ENCODE results near the gene RNF135.

RNF135 gene

DNA sequence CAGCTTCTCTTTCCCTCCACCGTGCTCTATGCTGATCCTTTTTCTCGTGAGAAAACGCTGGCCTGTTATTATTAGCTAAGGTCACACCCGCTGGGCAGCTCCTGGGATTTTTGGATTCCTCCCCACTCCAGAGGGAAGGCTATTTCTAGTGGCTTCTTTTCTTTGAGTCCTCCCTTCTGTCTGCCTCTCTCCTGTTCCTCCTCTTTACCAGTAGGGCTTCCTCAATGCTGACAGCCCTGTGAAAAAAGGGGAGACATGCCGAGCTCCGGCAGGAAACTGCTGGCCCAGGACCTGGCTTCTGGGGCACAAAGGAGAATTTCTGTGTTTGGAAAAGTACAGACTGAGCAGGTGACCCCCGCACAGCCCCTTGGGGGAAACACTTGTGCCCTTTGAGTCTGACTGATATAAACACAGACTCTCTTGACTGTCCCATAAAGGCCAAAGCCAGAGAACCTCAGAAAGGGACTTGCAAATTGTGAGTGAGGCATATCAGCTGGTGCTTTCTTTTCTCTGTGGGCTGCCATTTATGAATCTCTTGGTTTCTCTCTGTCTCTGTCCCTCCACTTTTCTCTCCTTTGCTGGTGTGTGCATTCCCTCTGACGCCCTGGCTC, 14.0 kb upstream of the RNF135 start:
- H3K4me2 ChIP-seq (ENCODE audit: low read length, poor library complexity, severe bottlenecking), result no peak overlapping the region
- H3K14ac ChIP-seq (ENCODE audit: low read length in 2 of 2), result no peak overlapping the region
- no peak overlapping the region for H2BK5ac ChIP-seq (ENCODE audit: low read depth, low read length, poor library complexity, severe bottlenecking)
- peak overlapping the region in 1 of 2 experiments; percentile 34 for H3K18ac ChIP-seq (ENCODE audit: low read depth in 1 of 2, low read length in 2 of 2)
- no peak overlapping the region for H2AK5ac ChIP-seq (ENCODE audit: low read length, severe bottlenecking)
- H3K9me3 ChIP-seq (ENCODE audit: control insufficient read depth, low read length), result no peaks in the 10 kb centered on the region
- H2BK120ac ChIP-seq (ENCODE audit: low read depth, low read length), result no peak overlapping the region
- H3K4ac ChIP-seq (ENCODE audit: low read depth in 1 of 2, low read length in 2 of 2), result no peak overlapping the region
- no peak overlapping the region for H2BK15ac ChIP-seq (ENCODE audit: low read depth, poor library complexity, severe bottlenecking)
- no peak overlapping the region for H3K23ac ChIP-seq (ENCODE audit: low read length in 2 of 2)
- peaks cover 0 to 2% of the 10 kb centered on the region in 2 experiments for H3K36me3 ChIP-seq (ENCODE audit: control insufficient read depth in 1 of 2, insufficient read depth in 2 of 2, low read depth in 1 of 2, low read length in 2 of 2)
- WGBS, result 54% methylated on average over 8 of the region's 8 CpGs
- no peak overlapping the region for H4K91ac ChIP-seq (ENCODE audit: low read length)
- peaks cover 4% of the 10 kb centered on the region for H3K4me1 ChIP-seq (ENCODE audit: control insufficient read depth, insufficient read depth, low read depth, low read length)
- no peaks in the 10 kb centered on the region for H3K79me1 ChIP-seq (replicated peaks; ENCODE audit: low read length, poor library complexity, severe bottlenecking)
- peak overlapping the region; percentile 43 for H2AFZ ChIP-seq (ENCODE audit: low read depth, low read length)
- H3K9ac ChIP-seq (ENCODE audit: low read length), result peak overlapping the region; percentile 25
- H3K27ac ChIP-seq (ENCODE audit: low read length, poor library complexity, severe bottlenecking), result no peak overlapping the region
- no peak overlapping the region for H4K8ac ChIP-seq (ENCODE audit: low read length)
- DNase-seq, result peak; percentile 34
- peaks cover 0 to 5% of the 10 kb centered on the region in 2 experiments for H3K27me3 ChIP-seq (ENCODE audit: control insufficient read depth in 1 of 2, insufficient read depth in 1 of 2, low read length in 2 of 2)
- no peak overlapping the region for H2BK12ac ChIP-seq (ENCODE audit: low read length in 2 of 2)
- no peak overlapping the region for H3K4me3 ChIP-seq (ENCODE audit: insufficient read depth in 1 of 2, low read depth in 1 of 2, low read length in 2 of 2)

DNA sequence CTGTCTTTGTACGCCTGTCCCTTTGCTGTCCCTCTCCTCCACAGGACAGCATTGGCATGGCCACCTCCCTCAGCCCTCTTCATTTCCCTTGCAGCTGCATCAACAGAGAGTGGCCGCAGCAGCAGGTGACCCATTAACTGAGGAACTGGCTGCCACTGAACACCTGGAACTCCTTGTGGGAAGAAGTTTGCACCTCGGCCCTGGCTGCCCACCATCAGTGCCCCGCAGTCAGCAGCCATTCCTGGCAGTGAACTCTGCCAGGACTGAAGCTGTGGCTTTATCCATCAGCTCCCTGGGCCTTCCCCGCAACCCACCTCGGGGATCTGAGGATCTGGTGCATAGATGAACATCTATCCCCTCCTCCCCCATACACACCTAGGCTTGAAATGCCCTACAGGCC, 13.1 kb upstream of the RNF135 start:
- H3K9ac ChIP-seq (ENCODE audit: low read length), result no peak overlapping the region
- no peak overlapping the region for H2AFZ ChIP-seq (ENCODE audit: low read depth, low read length)
- no peak overlapping the region for H3K14ac ChIP-seq (ENCODE audit: low read length in 2 of 2)
- H3K18ac ChIP-seq (ENCODE audit: low read depth in 1 of 2, low read length in 2 of 2), result no peak overlapping the region
- no peaks in the 10 kb centered on the region for H3K79me1 ChIP-seq (replicated peaks; ENCODE audit: low read length, poor library complexity, severe bottlenecking)
- H3K4me1 ChIP-seq (ENCODE audit: control insufficient read depth, insufficient read depth, low read depth, low read length), result peaks cover 4% of the 10 kb centered on the region
- H3K27ac ChIP-seq (ENCODE audit: low read length, poor library complexity, severe bottlenecking), result no peak overlapping the region
- no peaks in the 10 kb centered on the region for H3K9me3 ChIP-seq (ENCODE audit: control insufficient read depth, low read length)
- peaks cover 0 to 5% of the 10 kb centered on the region in 2 experiments for H3K27me3 ChIP-seq (ENCODE audit: control insufficient read depth in 1 of 2, insufficient read depth in 1 of 2, low read length in 2 of 2)
- H3K4ac ChIP-seq (ENCODE audit: low read depth in 1 of 2, low read length in 2 of 2), result no peak overlapping the region
- no peak overlapping the region for H2AK5ac ChIP-seq (ENCODE audit: low read length, severe bottlenecking)
- H2BK5ac ChIP-seq (ENCODE audit: low read depth, low read length, poor library complexity, severe bottlenecking), result no peak overlapping the region
- H3K4me2 ChIP-seq (ENCODE audit: low read length, poor library complexity, severe bottlenecking), result no peak overlapping the region
- H2BK15ac ChIP-seq (ENCODE audit: low read depth, poor library complexity, severe bottlenecking), result no peak overlapping the region
- no peak overlapping the region for H4K91ac ChIP-seq (ENCODE audit: low read length)
- no peak overlapping the region for H2BK120ac ChIP-seq (ENCODE audit: low read depth, low read length)
- H3K4me3 ChIP-seq (ENCODE audit: insufficient read depth in 1 of 2, low read depth in 1 of 2, low read length in 2 of 2), result no peak overlapping the region
- H3K36me3 ChIP-seq (ENCODE audit: control insufficient read depth in 1 of 2, insufficient read depth in 2 of 2, low read depth in 1 of 2, low read length in 2 of 2), result no peaks in the 10 kb centered on the region
- no peak overlapping the region for H4K8ac ChIP-seq (ENCODE audit: low read length)
- WGBS, result 97% methylated on average over 6 of the region's 6 CpGs
- H3K23ac ChIP-seq (ENCODE audit: low read length in 2 of 2), result no peak overlapping the region
- no peak for DNase-seq
- H2BK12ac ChIP-seq (ENCODE audit: low read length in 2 of 2), result no peak overlapping the region

DNA sequence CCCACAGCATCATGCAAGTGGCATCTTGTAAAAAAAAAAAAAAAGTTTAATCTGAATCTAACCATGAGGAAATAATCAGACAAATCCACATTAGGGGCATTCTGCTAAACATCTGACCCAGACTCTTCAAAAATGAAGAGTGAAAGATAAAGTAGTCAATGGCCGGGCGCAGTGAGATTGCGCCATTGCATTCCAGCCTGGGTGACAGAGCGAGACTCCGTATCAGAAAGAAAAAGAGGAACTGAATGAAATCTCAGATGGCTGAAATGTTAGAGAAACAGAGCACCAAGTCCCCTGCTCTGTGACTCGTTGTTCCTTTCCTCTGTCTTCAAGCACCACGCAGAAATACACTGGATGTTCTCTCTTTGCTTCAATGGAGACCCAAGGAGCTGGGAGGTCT, 12.7 kb upstream of the RNF135 start:
- no peak overlapping the region for H3K14ac ChIP-seq (ENCODE audit: low read length in 2 of 2)
- no peak overlapping the region for H3K4me2 ChIP-seq (ENCODE audit: low read length, poor library complexity, severe bottlenecking)
- H3K9me3 ChIP-seq (ENCODE audit: control insufficient read depth, low read length), result no peaks in the 10 kb centered on the region
- H3K23ac ChIP-seq (ENCODE audit: low read length in 2 of 2), result no peak overlapping the region
- no peak for DNase-seq
- H3K9ac ChIP-seq (ENCODE audit: low read length), result no peak overlapping the region
- H3K18ac ChIP-seq (ENCODE audit: low read depth in 1 of 2, low read length in 2 of 2), result no peak overlapping the region
- H2BK5ac ChIP-seq (ENCODE audit: low read depth, low read length, poor library complexity, severe bottlenecking), result no peak overlapping the region
- no peak overlapping the region for H2AK5ac ChIP-seq (ENCODE audit: low read length, severe bottlenecking)
- no peak overlapping the region for H3K4me3 ChIP-seq (ENCODE audit: insufficient read depth in 1 of 2, low read depth in 1 of 2, low read length in 2 of 2)
- H3K4me1 ChIP-seq (ENCODE audit: control insufficient read depth, insufficient read depth, low read depth, low read length), result peaks cover 4% of the 10 kb centered on the region
- no peak overlapping the region for H3K4ac ChIP-seq (ENCODE audit: low read depth in 1 of 2, low read length in 2 of 2)
- no peaks in the 10 kb centered on the region for H3K79me1 ChIP-seq (replicated peaks; ENCODE audit: low read length, poor library complexity, severe bottlenecking)
- no peak overlapping the region for H3K27ac ChIP-seq (ENCODE audit: low read length, poor library complexity, severe bottlenecking)
- no peak overlapping the region for H2BK12ac ChIP-seq (ENCODE audit: low read length in 2 of 2)
- 83% methylated on average over 7 of the region's 7 CpGs for WGBS
- no peak overlapping the region for H2BK120ac ChIP-seq (ENCODE audit: low read depth, low read length)
- H4K8ac ChIP-seq (ENCODE audit: low read length), result no peak overlapping the region
- no peak overlapping the region for H2AFZ ChIP-seq (ENCODE audit: low read depth, low read length)
- H3K36me3 ChIP-seq (ENCODE audit: control insufficient read depth in 1 of 2, insufficient read depth in 2 of 2, low read depth in 1 of 2, low read length in 2 of 2), result no peaks in the 10 kb centered on the region
- H3K27me3 ChIP-seq (ENCODE audit: control insufficient read depth in 1 of 2, insufficient read depth in 1 of 2, low read length in 2 of 2), result peaks cover 0 to 5% of the 10 kb centered on the region in 2 experiments
- no peak overlapping the region for H2BK15ac ChIP-seq (ENCODE audit: low read depth, poor library complexity, severe bottlenecking)
- H4K91ac ChIP-seq (ENCODE audit: low read length), result no peak overlapping the region

DNA sequence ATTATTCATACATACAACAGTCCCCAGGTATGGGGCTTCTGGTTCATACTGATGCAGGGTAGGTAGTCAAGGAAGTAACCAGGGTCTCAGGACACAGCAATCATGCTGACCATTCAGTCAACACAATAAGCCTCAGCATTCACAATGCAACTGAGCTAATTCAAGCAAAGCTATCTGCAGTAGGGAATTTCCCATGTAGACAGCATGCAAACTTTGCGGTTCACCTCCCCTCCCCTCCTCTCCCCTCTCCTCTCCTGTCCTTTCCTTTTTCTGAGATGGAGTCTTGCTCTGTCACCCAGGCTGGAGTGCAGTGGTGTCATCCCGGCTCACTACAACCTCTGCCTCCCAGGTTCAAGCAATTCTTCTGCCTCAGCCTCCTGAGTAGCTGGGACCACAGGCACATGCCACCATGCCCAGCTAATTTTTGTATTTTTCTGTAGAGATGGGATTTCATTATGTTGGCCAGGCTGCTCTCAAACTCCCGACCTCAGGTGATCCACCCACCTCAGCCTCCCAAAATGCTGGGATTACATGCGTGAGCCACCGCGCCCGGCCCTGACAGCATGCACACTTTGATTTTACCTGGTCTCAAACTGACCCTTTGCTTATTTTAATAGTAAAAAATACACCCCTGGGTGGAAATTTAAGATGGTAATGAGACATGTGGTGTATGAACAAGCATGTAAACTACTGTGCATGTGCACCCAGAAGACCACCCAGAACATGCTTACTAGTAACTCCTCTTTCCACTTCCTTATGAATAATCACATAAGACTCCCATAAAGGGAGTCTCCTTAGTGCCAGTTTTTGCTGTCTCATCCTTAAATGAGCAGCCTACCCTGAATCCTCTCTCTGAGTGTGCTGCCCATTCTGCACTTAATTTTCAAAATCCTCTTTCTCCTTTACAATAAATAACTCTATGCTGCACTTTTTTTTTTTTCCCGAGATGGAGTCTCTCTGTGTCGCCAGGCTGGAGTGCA, 9.3 kb upstream of the RNF135 start:
- no peaks in the 10 kb centered on the region for H3K9me3 ChIP-seq (ENCODE audit: control insufficient read depth, low read length)
- no peak overlapping the region for H2BK120ac ChIP-seq (ENCODE audit: low read depth, low read length)
- no peak for DNase-seq
- H3K9ac ChIP-seq (ENCODE audit: low read length), result no peak overlapping the region
- H3K18ac ChIP-seq (ENCODE audit: low read depth in 1 of 2, low read length in 2 of 2), result no peak overlapping the region
- H2AFZ ChIP-seq (ENCODE audit: low read depth, low read length), result no peak overlapping the region
- 89% methylated on average over 6 of the region's 9 CpGs for WGBS
- H2AK5ac ChIP-seq (ENCODE audit: low read length, severe bottlenecking), result no peak overlapping the region
- no peaks in the 10 kb centered on the region for H3K79me1 ChIP-seq (replicated peaks; ENCODE audit: low read length, poor library complexity, severe bottlenecking)
- no peak overlapping the region for H3K27ac ChIP-seq (ENCODE audit: low read length, poor library complexity, severe bottlenecking)
- H4K8ac ChIP-seq (ENCODE audit: low read length), result no peak overlapping the region
- no peak overlapping the region for H3K4me2 ChIP-seq (ENCODE audit: low read length, poor library complexity, severe bottlenecking)
- H2BK12ac ChIP-seq (ENCODE audit: low read length in 2 of 2), result no peak overlapping the region
- H3K4me3 ChIP-seq (ENCODE audit: insufficient read depth in 1 of 2, low read depth in 1 of 2, low read length in 2 of 2), result no peak overlapping the region
- no peak overlapping the region for H3K4ac ChIP-seq (ENCODE audit: low read depth in 1 of 2, low read length in 2 of 2)
- H3K36me3 ChIP-seq (ENCODE audit: control insufficient read depth in 1 of 2, insufficient read depth in 2 of 2, low read depth in 1 of 2, low read length in 2 of 2), result no peaks in the 10 kb centered on the region
- H3K23ac ChIP-seq (ENCODE audit: low read length in 2 of 2), result no peak overlapping the region
- no peak overlapping the region for H2BK15ac ChIP-seq (ENCODE audit: low read depth, poor library complexity, severe bottlenecking)
- H3K14ac ChIP-seq (ENCODE audit: low read length in 2 of 2), result no peak overlapping the region
- H4K91ac ChIP-seq (ENCODE audit: low read length), result peak overlapping the region; percentile 12
- no peak overlapping the region for H2BK5ac ChIP-seq (ENCODE audit: low read depth, low read length, poor library complexity, severe bottlenecking)
- peaks cover 3% of the 10 kb centered on the region for H3K4me1 ChIP-seq (ENCODE audit: control insufficient read depth, insufficient read depth, low read depth, low read length)
- peaks cover 0 to 5% of the 10 kb centered on the region in 2 experiments for H3K27me3 ChIP-seq (ENCODE audit: control insufficient read depth in 1 of 2, insufficient read depth in 1 of 2, low read length in 2 of 2)

Data from mesenchymal stem cell (in vitro differentiated cells and primary cell).